VCaP (cell line): ENCODE results near the gene TCF23.

Source experiments
- H3K27ac ChIP-seq: fragments of 450-650 bp; 2 replicates; pipeline ENCODE4 v1.5.1; 2017
- CTCF ChIP-seq: fragments of 450-650 bp; conservative IDR thresholded peaks from 2 replicates; pipeline ENCODE4 v1.5.1; 2017; ENCODE audit warnings: mild to moderate bottlenecking, moderate library complexity

The TCF23 gene

GRCh38 chr2:27179344-27180000 lies 30.7 kb downstream of the TCF23 start:
- TF ChIP-seq CTCF: no peak
- no peak overlapping the region for H3K27ac ChIP-seq

- no peak for TF ChIP-seq CTCF
- H3K27ac ChIP-seq: no peak overlapping the region
These were observed 33.5 kb downstream of the TCF23 start for GRCh38 chr2:27182346-27182745.

- TF ChIP-seq CTCF: no peak
- H3K27ac ChIP-seq: no peak overlapping the region
These were observed 35.3 kb downstream of the TCF23 start for GRCh38 chr2:27184115-27184514.

GRCh38 chr2:27185331-27186026 lies 36.7 kb downstream of the TCF23 start:
- no peak overlapping the region for H3K27ac ChIP-seq
- no peak for TF ChIP-seq CTCF

GRCh38 chr2:27186613-27187345 lies 38.0 kb downstream of the TCF23 start:
- no peak overlapping the region for H3K27ac ChIP-seq
- no peak for TF ChIP-seq CTCF

GRCh38 chr2:27189989-27190388 lies 41.2 kb downstream of the TCF23 start:
- TF ChIP-seq CTCF: no peak
- no peak overlapping the region for H3K27ac ChIP-seq

- peak; percentile 73 for TF ChIP-seq CTCF
- H3K27ac ChIP-seq: no peak overlapping the region
These were observed 42.4 kb downstream of the TCF23 start for GRCh38 chr2:27191070-27191829.
